NCI-H146 (cell line): ENCODE results near the gene PYGO1.
"Not testable (repeated sequence)": the region's sequence is repeated elsewhere in the genome, so short reads cannot be mapped to it uniquely, and the experiment has no call there.

ENCODE experiments used
- DNase-seq: peaks from one replicate; lab custom pipeline; 2025; lab: John Stamatoyannopoulos, UW

Gene PYGO1

DNA sequence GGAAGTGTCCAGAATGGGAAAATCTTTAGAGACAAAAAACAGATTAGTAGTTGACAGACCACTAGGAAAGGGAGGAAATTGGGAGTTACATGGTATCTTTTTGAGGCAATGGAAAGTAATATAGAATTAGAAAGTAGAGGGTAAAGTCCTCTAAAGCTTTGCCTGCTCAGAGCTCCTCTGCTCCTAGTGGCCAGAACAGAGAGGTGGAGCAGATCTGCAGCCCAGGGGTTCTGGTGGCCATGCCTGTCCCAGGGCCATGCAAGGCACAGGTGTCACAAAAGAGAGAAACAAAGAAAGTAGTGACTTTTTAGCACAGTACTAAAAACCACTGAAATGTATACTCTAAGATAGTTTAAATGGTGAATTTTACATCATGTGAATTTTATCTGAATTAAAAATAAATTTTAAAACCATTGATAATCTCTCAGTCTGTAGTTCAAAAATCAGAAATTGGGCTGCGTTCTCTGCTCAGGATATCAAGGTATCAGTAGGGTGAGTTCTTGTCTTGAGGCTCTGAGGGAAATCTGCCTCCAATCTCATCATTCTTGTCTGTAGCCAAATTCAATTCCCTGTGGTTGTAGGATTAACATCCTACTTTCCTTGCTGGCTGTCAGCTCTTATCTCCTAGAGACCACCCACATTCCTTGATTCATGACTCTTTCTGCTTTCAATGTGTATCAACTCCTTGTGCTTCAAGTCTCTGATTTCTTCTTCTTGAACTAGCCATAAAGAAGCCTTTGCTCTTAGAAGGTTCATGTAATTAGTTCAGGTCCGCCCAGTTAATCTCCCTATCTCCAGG lies 23.6 kb downstream of the PYGO1 start:
- DNase-seq: no peak

DNA sequence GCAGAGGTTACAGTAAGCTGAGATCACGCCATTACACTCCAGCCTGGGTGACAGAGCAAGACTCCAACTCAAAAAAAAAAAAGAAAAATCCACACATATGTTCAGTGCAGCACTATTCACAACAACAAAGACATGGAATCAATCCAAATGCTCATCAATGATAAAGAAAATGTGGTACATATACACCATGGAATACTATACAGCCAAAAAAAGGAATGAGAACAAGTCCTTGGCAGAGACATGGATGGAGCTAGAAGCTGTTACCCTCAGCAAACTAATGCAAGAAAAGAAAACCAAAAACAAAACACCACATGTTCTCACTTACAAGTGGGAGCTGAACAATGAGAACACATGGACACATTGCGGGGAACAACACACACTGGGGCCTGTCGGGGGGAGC lies 25.5 kb downstream of the PYGO1 start:
- no peak for DNase-seq

DNA sequence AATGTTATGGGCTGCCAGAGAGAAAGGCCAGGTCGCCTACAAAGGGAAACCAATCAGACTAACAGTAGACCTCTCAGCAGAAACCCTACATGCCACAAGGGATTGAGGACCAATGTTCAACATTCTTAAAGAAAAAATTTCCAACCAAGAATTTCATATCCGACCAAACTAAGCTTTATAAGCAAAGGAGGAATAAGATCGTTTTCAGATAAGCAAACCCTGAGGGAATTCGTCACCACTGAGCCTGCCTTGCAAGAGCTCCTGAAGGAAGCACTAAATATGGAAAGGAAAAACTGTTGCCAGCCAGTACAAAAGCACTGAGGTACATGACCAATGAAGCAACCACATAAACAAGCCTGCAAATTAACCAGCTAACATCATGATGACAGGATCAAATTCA lies 33.1 kb downstream of the PYGO1 start:
- DNase-seq: no peak

DNA sequence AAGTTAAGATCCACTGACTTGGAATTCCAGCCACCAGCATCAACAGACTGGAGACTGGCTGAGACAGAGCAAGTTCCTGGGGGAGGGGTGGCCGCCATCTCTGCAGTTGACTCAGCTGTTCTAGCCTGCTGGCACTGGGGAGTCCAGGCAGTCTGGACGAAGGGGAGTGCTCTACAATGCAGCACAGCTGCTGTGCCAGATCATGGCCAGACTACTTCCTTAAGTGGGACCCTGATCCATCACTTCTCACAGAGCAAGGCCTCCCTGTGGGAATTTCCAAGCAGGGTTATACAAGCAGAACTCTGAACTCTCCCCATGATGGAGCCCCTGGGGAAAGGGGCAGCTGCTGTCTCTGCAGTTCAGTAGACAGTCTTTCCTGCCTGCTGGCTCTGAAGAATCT lies 35.2 kb downstream of the PYGO1 start:
- no peak for DNase-seq

DNA sequence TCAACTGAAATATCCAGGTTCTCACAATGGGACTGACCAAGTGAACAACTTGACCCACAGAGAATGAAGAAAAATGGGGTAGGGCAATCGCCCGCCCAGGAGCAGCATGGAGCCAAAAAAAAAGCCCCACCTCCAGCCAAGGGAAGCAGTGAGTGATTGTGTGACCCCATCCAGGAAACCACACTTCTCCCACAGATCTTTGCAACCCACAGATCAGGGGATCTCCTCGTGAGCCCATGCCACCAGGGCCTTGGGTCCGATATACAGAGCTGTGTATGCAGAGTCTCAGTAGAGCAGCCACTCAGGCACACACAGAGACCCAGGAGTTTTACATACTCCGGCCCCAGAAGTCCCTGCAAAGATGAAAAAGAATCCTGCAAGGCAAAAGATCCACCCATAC lies 35.7 kb downstream of the PYGO1 start:
- DNase-seq: no peak

DNA sequence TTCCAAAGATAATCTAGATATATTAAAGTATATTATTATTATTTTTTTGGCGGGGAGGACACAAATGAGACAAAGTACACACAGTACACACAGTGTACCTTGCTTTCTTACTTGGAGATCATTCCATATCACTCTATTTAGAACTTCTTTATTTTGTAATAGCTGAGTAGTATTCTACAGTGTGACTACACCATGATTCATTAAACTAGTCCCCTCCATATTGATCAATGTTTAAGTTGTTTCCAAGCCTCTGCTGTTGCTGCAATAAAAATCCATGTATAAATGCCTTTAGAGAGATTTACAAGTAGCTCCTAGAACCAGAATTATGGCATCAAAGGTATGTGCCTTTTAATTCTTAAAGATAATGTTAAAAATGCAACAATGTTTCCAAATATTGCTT lies 38.8 kb downstream of the PYGO1 start:
- DNase-seq: no peak

DNA sequence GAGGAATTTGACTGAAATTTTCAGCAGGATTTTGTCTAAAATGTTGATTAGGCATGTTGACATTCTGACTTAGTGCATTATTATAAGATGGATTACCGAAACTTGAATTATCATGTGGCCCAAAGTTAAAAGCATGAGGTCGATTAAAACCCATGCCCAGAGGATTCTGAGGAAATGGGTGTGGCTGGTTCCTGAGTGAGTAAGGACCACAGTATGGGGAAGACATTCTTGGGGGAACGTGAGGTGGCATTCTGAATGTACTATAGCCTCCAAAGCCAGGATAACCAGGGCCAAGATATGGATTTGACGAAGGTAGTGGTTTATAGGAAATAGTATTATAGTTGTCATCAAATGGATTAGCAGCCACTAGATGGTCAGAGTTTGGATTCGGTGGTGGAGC lies 41.4 kb downstream of the PYGO1 start:
- no peak for DNase-seq

DNA sequence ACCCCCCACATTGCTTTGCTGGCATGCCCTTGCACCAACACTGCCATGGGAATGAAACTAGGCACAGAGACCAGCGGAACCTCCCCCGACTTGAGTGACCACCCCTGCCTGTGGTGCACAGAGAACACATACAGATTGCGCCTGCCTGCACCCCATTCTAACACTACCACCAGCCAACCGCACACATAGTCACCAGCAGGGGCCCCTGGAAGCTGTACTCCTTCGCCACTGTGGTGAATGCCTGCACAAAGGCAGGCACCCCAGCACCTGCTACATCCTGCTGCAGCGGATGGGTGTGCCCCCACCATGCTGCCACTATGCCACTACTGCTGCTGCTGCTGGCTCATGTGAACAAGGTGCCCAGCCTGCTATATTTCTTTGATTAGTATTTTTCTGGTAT lies 52.7 kb downstream of the PYGO1 start:
- no peak for DNase-seq

DNA sequence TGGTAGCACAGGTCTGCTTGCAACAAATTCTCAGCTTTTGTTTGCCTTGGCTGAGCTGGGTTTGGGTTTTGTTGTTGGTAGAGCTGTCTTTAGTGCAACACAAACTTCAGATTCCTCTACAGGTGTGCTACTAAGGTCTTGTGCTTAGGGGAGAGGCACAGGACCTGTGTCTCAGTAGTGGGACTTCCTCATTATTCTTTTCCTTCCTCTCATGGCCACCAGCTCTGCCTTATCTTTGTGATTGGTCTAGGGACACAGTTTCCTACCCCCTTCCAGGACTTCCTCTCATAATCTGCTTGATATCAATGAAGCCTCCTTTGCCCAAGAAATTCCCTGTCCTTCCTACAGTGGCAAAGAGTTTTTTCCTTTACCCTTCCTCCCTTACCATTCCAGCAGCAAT lies 55.2 kb downstream of the PYGO1 start:
- no peak for DNase-seq

DNA sequence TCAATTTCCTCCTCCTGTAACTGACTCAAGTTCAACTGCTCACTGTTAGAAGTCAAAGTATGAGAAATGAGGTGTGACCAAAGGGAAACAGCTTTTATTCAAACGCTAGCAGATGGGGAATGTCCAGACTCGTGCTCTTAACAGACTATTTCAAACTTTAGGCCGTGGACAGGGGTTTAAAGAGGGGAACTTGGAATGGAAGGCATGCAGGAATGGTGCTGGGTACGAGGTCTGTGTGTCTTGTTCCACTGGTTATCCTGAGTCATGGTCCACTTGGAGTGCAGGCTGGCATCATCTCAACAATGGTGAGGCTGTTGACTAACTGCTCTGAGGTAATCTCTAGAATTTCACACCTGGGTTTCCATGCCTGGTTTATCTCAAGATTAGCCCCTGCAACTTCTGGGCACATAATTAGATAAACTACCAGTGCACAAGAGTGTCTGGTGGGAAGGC lies 57.3 kb downstream of the PYGO1 start:
- no peak for DNase-seq

DNA sequence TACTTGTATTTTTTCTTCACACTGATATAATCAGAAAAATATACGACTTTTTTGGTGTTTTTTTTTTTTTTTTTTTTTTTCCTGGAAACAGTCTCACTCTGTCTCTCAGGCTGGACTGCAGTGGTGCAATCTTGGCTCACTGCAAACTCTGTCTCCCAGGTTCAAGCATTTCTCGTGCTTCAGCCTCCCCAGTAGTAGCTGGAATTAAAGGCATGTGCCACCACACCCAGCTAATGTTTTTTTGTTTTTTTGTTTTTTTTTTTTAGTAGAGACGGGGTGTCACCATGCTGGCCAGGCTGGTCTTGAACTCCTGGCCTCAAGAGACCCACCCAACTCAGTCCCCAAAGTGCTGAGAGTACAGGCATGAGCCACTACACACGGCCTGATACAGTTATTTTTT lies 59.3 kb downstream of the PYGO1 start:
- no peak for DNase-seq

DNA sequence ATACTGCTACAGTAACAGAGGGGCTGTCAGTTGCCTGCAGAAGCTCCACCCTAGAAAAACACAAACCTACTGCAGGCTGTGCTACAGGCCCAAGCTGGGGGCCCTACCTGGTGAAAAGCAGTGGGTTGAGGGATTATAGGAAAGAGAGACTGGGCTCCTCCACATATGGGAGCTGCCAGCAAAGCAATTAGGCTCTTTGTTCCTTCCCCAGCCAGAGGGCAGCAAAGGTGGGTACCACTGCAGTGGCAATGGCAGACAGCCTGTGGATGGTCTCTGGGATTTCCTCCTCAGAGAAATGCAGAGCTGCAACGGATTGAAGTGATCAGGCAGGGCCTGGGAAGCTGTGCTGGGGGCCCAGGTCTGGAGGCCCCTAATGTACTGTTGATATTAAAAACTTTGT lies 61.0 kb downstream of the PYGO1 start:
- no peak for DNase-seq

DNA sequence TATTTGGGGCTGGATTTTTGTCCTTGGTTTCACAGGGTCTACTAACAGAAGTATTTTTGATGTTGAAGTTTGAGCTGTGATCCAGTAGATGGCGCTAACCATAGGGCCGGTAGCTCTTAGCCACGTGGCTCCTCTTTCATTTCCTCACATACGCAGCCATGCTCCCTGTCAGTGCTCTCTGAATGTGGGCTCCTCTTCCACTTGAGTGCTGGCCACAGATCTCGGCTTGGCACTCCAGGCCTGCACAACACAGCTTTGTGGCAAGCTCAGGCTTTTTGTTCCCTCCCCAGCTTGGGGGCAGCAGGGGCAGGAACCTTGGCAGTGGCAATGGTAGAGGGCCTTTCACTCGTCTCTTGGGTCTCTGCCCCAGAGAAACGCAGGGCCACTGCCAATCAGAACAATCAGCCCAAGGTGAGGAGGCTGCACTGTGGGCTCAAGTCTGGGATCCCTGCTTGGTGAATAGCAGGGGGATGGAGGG lies 61.5 kb downstream of the PYGO1 start:
- DNase-seq: peak; percentile 9

DNA sequence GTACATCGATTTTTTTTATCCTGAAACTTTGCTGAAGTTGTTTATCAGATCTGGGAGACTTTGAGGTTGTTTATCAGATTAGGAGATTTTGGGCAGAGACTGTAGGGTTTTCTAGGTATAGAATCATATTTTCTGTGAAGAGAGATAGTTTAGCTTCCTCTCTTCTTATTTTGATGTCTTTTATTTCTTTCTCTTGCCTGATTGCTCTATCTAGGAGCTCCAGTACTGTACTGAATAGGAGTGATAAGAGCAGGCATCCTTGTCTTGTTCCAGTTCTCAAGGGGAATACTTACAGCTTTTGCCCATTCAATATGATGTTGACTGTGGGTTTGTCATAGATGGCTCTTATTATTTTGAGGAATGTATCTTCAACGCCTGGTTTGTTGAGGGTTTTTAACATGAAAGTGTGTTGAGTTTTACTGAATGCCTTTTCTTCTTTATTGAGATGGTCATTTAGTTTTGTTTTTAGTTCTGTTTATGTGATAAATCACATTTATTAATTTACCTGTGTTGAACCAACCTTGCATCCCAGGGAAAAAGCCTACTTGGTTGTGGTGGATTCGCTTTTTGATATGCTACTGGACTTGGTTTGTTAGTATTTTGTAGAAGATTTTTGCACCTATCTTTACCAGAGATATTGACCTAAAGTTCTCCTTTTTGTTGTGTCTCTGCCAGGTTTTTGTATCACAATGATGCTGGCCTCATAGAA lies 65.2 kb downstream of the PYGO1 start:
- no peak for DNase-seq

DNA sequence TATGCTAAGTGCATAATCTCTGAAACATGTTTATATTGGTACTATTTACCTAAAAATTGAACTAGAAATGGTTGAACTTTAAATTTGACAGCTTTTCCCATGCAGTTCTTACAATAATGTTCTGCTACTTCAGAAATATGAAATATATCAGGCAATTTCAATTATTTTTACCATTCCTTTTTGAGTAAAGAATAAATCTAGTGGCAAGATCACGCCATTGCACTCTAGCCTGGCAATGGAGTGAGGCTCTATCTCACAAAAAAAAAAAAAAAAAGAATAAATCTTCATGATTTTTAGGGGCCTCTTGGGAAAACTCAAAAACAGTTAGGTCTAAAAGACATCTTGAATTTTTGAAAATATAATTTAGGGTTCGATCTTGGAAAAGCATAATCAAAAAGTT lies 69.5 kb downstream of the PYGO1 start:
- no peak for DNase-seq

DNA sequence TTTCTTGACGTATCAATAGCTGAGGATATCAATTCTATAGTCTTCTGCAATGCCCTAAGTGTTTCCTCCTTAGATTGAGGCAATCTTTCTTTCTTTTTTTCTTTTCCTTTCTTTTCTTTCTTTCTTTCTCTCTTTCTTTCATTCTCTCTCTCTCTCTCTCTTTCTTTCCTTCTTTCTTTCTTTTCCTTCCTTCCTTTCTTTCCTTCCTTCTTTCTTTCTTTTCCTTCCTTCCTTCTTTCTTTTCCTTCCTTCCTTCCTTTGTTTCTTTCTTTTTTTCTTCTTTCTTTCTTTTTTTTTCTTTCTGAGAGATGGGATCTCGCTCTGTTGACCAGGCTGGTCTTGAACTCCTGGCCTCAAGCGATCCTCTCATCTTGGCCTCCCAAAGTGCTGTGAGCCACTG lies 70.1 kb downstream of the PYGO1 start:
- no peak for DNase-seq

DNA sequence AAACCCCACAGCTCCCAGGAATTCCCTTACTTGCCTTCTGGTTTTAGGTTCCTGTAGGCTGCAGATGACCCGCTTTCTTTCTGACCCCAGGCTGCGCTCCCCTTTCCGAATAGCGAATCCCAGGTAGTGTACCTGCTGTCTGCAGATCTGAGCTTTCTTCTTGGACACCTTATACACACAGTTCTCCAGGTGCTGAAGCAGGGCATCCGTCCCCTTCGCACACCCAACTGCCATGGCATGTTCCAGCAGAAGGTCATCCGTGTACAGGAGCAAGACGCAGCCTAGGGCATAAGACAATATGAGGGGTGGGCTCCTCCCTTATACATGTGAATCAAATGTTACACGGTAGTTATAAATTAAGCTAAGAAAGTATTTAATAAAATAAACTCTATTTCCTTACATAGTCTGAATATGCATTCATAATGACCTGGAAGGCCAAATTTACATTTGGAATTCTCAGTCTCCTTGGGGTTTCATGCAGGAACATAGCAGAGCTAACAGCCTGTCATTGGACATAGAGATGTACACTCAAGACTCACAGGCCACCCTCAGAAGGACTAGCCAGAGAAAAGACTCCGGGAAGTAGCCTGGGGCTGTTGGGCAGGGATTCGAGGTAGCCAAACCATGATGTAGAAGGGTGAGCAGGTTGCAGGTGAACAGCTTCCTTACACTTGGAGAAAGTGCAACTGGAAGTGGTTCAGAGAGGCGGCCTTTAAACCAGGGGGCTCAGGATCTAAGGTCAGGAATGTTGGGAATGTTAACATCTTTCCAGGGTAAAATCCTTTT lies 72.0 kb downstream of the PYGO1 start:
- no peak for DNase-seq

DNA sequence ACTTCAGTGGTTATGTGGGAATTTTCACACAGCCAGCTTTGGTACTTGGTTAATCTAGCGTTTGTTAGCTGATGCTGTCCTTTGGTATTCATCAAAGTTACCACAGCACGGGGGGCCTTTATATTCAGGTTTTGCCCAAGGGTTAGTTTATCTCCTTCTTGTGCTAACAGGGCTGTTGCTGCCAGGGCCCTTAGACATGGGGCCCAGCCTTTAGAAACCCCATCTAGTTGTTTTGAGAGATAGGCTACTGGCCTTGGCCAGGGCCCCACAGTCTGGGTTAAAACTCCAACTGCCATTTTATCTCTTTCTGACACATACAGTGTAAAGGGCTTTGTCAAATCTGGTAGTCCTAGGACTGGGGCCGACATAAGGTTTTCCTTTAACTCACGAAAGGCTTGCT lies 72.7 kb downstream of the PYGO1 start:
- no peak for DNase-seq

DNA sequence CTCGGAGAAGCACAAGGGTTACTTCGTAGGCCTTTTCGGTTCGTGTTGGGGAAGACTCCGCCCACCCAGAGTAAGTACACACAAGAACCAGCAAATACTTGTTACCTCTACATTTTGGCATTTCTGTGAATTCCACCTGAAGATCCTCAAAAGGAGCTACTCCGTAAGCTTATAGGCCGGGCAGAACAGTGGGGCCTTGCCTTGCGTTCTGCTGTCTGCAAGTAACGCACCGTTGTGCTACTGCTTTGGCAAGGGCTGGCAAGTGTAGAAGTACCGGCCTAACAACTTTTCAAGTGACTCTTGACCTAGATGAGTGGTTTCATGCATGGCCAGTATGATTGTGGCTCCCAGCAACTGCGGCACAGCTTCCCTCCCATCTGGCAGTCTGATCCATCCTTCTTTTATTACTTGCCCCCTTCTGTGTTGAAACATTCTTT lies 73.7 kb downstream of the PYGO1 start:
- DNase-seq: no peak

DNA sequence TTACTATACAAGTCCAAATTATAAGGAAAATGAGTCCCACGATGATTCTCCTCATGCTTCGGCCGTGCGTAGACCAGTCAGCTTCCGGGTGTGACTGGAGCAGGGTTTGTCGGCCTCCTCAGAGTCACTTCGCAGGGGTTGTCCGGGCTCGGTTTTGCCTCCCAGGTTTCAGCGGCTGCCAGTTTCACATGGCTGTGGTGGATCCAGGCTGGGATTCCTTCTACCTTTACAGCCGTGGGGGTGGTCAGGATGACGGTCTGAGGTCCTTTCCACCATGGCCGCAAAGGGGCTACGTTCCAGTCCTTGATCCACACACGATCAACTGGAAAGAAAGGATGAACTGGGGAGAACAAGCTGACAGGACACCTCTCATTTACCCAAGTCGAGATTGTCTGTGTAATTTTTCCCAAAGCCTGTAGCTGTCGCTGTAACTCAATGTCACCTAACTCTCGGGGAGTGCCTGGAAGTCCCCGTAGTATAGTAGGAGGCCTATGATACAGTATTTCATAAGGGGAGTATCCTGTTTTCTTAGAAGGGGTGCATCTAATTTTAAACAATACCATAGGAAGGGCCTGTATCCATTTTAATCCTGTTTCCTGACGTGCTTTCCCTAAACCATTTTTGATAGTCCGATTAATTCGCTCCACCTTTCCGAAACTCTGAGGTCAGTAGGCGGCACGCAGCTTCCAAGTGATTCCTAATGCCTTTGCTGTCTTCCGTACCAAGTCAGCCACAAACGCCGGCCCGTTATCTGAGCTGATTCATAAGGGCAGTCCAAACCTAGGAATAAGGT lies 74.3 kb downstream of the PYGO1 start:
- DNase-seq: not testable (repeated sequence)

DNA sequence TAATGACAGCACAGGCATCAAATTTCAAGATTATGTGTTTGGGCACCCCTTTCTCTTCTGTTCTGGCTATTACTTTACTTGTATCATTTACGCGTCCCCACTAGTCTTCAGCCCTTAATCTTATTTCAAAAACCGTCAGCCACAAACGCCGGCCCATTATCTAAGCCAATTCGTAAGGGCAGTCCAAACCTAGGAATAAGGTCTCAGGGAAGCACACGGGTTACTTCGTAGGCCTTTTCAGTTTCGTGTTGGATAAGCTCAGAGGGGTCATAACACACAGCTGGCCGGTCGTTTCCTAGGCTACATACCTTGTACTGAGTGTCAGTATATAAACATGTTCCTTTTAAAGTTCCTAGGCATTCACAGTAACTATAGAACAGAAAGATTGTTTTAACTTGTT lies 75.0 kb downstream of the PYGO1 start:
- DNase-seq: no peak

DNA sequence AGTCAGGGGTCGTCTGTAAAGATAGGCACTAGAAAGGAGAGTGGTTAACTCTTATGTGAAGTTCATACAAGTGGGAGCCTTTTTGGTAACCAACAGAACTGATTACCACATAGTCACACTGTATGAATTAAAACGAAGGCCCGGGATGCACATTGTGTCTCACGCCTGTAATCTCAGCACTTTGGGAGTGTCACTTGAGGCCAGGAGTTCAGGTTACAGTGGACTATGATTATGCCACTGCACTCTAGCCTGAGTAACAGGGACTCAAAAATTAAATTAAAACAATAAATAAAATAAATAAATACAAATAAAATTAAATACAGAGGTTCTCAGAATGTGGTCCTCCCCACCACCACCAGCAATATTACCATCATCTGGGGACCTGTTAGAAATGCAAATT lies 80.6 kb downstream of the PYGO1 start:
- no peak for DNase-seq
